OCI-LY1 (cell line): ENCODE data around the gene PANK4.

Experiments used
- CTCF ChIP-seq: fragments of 200-600 bp; sonication (generic), shearing (Covaris generic); IDR thresholded peaks from 2 replicates; pipeline ENCODE4 v1.5.1; 2017; ENCODE audit warnings: mild to moderate bottlenecking, antibody characterized with exemption, low read length, moderate library complexity, mixed read lengths
- EZH2 ChIP-seq: fragments of 200-600 bp; sonication (generic), shearing (Covaris generic); IDR thresholded peaks from 2 replicates; pipeline ENCODE4 v1.8.0; 2017; ENCODE audit warnings: borderline replicate concordance, mixed run types, mild to moderate bottlenecking, antibody characterized with exemption, low read length, moderate library complexity, mixed read lengths

- TF ChIP-seq CTCF (no peak), EZH2 (no peak)
These were observed 11.3 kb downstream of the PANK4 start for GRCh38 chr1:2514863-2515762.
